H9 (cell line): Measurements from ENCODE around the gene KIF26B. TPM values are rescaled to one million over a fixed set of nuclear protein-coding genes. Genes with fewer than 3 reads are reported as not detected.

Source experiments
- DNase-seq: peaks from one replicate; pipeline ENCODE4 v3.0.0-alpha.2; 2017
- H2AFZ ChIP-seq: one replicate; pipeline ENCODE4 v1.6.1; 2013; ENCODE audit warnings: mild to moderate bottlenecking, low read length, control low read depth, moderate library complexity
- H2AK5ac ChIP-seq: 2 replicates; pipeline ENCODE4 v1.6.1; 2013; ENCODE audit warnings: low read length, control low read depth, mixed read lengths; ENCODE audit not compliant: insufficient read length
- H2BK120ac ChIP-seq: one replicate; pipeline ENCODE4 v1.6.1; 2013; ENCODE audit warnings: low read depth, mild to moderate bottlenecking, low read length, control low read depth, inconsistent platforms; ENCODE audit not compliant: poor library complexity, severe bottlenecking
- H2BK12ac ChIP-seq: 2 replicates; pipeline ENCODE4 v1.6.1; 2013; ENCODE audit warnings: low read length, control low read depth, mixed read lengths, low read depth; ENCODE audit not compliant: insufficient read length
- H2BK15ac ChIP-seq: 2 replicates; pipeline ENCODE4 v1.6.1; 2013; ENCODE audit warnings: low read depth, low read length, control low read depth
- H2BK20ac ChIP-seq: one replicate; pipeline ENCODE4 v1.6.1; 2013; ENCODE audit warnings: low read depth, mild to moderate bottlenecking, low read length, control low read depth, inconsistent platforms; ENCODE audit not compliant: poor library complexity, severe bottlenecking
- H2BK5ac ChIP-seq: 2 replicates; pipeline ENCODE4 v1.6.1; 2013; ENCODE audit warnings: low read length, control low read depth, mixed read lengths; ENCODE audit not compliant: insufficient read length
- H3K14ac ChIP-seq: 2 replicates; pipeline ENCODE4 v1.6.1; 2013; ENCODE audit warnings: low read length, control low read depth; ENCODE audit not compliant: insufficient read depth
- H3K18ac ChIP-seq: 2 replicates; pipeline ENCODE4 v1.6.1; 2013; ENCODE audit warnings: low read depth, mild to moderate bottlenecking, mixed read lengths, low read length, control low read depth; ENCODE audit not compliant: insufficient read length
- H3K23ac ChIP-seq: 2 replicates; pipeline ENCODE4 v1.6.1; 2013; ENCODE audit warnings: low read length, control low read depth, mixed read lengths, low read depth; ENCODE audit not compliant: insufficient read length
- H3K23me2 ChIP-seq: 2 replicates; pipeline ENCODE4 v1.6.1; 2013; ENCODE audit warnings: low read depth, mild to moderate bottlenecking, mixed read lengths, low read length, control low read depth; ENCODE audit not compliant: insufficient read length, poor library complexity, severe bottlenecking
- H3K27ac ChIP-seq: 2 replicates; pipeline ENCODE4 v1.5.1; 2013; ENCODE audit warnings: low read length, control low read depth, mixed read lengths, low read depth; ENCODE audit not compliant: insufficient read length
- H3K27me3 ChIP-seq: 2 replicates; pipeline ENCODE4 v1.6.1; 2013; ENCODE audit warnings: low read length, control low read depth, inconsistent platforms; ENCODE audit not compliant: insufficient read depth
- H3K4ac ChIP-seq: 2 replicates; pipeline ENCODE4 v1.6.1; 2013; ENCODE audit warnings: low read depth, mild to moderate bottlenecking, control low read depth, inconsistent platforms, low read length, moderate library complexity
- H3K4me1 ChIP-seq: 2 replicates; pipeline ENCODE4 v1.6.1; 2013; ENCODE audit warnings: low read length, control low read depth, inconsistent platforms; ENCODE audit not compliant: insufficient read depth
- H3K4me2 ChIP-seq: 2 replicates; pipeline ENCODE4 v1.6.1; 2013; ENCODE audit warnings: low read length, control low read depth, mixed read lengths; ENCODE audit not compliant: insufficient read length, insufficient read depth
- H3K56ac ChIP-seq: 2 replicates; pipeline ENCODE4 v1.6.1; 2013; ENCODE audit warnings: low read depth, mild to moderate bottlenecking, mixed read lengths, low read length, control low read depth; ENCODE audit not compliant: insufficient read length
- H3K79me1 ChIP-seq: 2 replicates; pipeline ENCODE4 v1.6.1; 2013; ENCODE audit warnings: low read depth, mild to moderate bottlenecking, moderate library complexity, low read length, control low read depth, inconsistent platforms; ENCODE audit not compliant: insufficient read depth, poor library complexity, severe bottlenecking
- H3K79me2 ChIP-seq: 2 replicates; pipeline ENCODE4 v1.6.1; 2013; ENCODE audit warnings: low read length, control low read depth, inconsistent platforms; ENCODE audit not compliant: insufficient read depth
- H3K9ac ChIP-seq: 2 replicates; pipeline ENCODE4 v1.6.1; 2013; ENCODE audit warnings: low read length, control low read depth, mixed read lengths; ENCODE audit not compliant: insufficient read length; ENCODE audit errors: extremely low read depth
- H3K9me3 ChIP-seq: one replicate; pipeline ENCODE4 v1.6.1; 2013; ENCODE audit warnings: low read depth, low read length, inconsistent platforms; ENCODE audit not compliant: control insufficient read depth
- H3T11ph ChIP-seq: one replicate; pipeline ENCODE4 v1.6.1; 2013; ENCODE audit warnings: mild to moderate bottlenecking, low read length, control low read depth, inconsistent platforms
- H4K20me1 ChIP-seq: one replicate; pipeline ENCODE4 v1.6.1; 2013; ENCODE audit not compliant: control insufficient read depth, insufficient read length, insufficient read depth
- H4K5ac ChIP-seq: 2 replicates; pipeline ENCODE4 v1.6.1; 2013; ENCODE audit warnings: low read depth, mild to moderate bottlenecking, mixed read lengths, low read length, control low read depth; ENCODE audit not compliant: insufficient read length
- H4K8ac ChIP-seq: replicated peaks from 2 replicates; pipeline ENCODE4 v1.6.1; 2013; ENCODE audit warnings: low read length, control low read depth, mixed read lengths, low read depth; ENCODE audit not compliant: insufficient read length
- H4K91ac ChIP-seq: 2 replicates; pipeline ENCODE4 v1.6.1; 2013; ENCODE audit warnings: low read depth, mild to moderate bottlenecking, moderate library complexity, mixed read lengths, low read length, control low read depth; ENCODE audit not compliant: insufficient read length
- H3K27ac Mint-ChIP-seq, 3 experiments: 2 replicates in 2 of 3; 3 replicates in 1 of 3; pipeline ENCODE4 v1.8.0; 2020 to 2021; ENCODE audit warnings: mixed read lengths in 3 of 3, mild to moderate bottlenecking in 1 of 3, moderate library complexity in 1 of 3
- H3K27me3 Mint-ChIP-seq: 2 replicates; pipeline ENCODE4 v1.8.0; 2021; ENCODE audit warnings: low read depth, mild to moderate bottlenecking, moderate library complexity, mixed read lengths
- H3K36me3 Mint-ChIP-seq, 3 experiments: 2 replicates in 2 of 3; 3 replicates in 1 of 3; pipeline ENCODE4 v1.8.0; 2020 to 2021; ENCODE audit warnings: low read depth in 3 of 3, mixed read lengths in 3 of 3; ENCODE audit not compliant: insufficient read depth in 1 of 3
- H3K4me1 Mint-ChIP-seq, 2 experiments: 2 replicates each; pipeline ENCODE4 v1.8.0; 2020; ENCODE audit warnings: mixed read lengths in 2 of 2
- H3K4me3 Mint-ChIP-seq, 2 experiments: 2 replicates in 1 of 2; 3 replicates in 1 of 2; pipeline ENCODE4 v1.8.0; 2020 to 2021; ENCODE audit warnings: mild to moderate bottlenecking in 2 of 2, mixed read lengths in 2 of 2, moderate library complexity in 1 of 2
- H3K9me3 Mint-ChIP-seq, 2 experiments: 2 replicates in 1 of 2; 3 replicates in 1 of 2; pipeline ENCODE4 v1.8.0; 2020; ENCODE audit warnings: mild to moderate bottlenecking in 2 of 2, mixed read lengths in 2 of 2, moderate library complexity in 1 of 2
- CTCF ChIP-seq: fragments of 200-600 bp; sonication (generic); conservative IDR thresholded peaks from 3 replicates; pipeline ENCODE4 v1.8.0; 2021; ENCODE audit warnings: antibody characterized with exemption, mild to moderate bottlenecking
- WGBS: extraction: QIAGEN DNeasy Blood & Tissue Kit; methylation state at CpG from one replicate; pipeline ENCODE4 v1.1.7; 2013; ENCODE audit warnings: missing lambda C conversion rate, low lambda C conversion rate, mixed read lengths; ENCODE audit not compliant: insufficient read length; ENCODE audit errors: extremely low coverage; 5-methylcytosine and 5-hydroxymethylcytosine counted together
- total RNA-seq: library from RNA; stranded (reverse); gene quantifications from 2 replicates; pipeline ENCODE4 v1.2.1, GENCODE V29; 2021

Gene KIF26B
- total RNA-seq, 1 experiment from 2014 or later = 0.13 TPM

GRCh38 chr1:245436407-245436806 lies 281.6 kb downstream of the KIF26B start:
- no peaks in the 10 kb centered on the region for H3K27me3 ChIP-seq
- no peak overlapping the region for H3K18ac ChIP-seq
- DNase-seq = no peak
- no peak overlapping the region for H2AFZ ChIP-seq
- H3K4me1 ChIP-seq = no peaks in the 10 kb centered on the region
- H4K20me1 ChIP-seq = no peaks in the 10 kb centered on the region
- H3K9me3 ChIP-seq = no peaks in the 10 kb centered on the region
- Mint-ChIP-seq H3K4me3 (no peak overlapping the region), H3K9me3 (peaks cover 0 to 2% of the 10 kb centered on the region in 2 experiments; a peak in 1 of 5 replicates), H3K4me1 (peaks cover 0 to 4% of the 10 kb centered on the region in 2 experiments; a peak in 1 of 4 replicates), H3K36me3 (no peaks in the 10 kb centered on the region), H3K27me3 (no peaks in the 10 kb centered on the region; the same call in 1 of the 2 replicates), H3K27ac (no peak overlapping the region)
- H3T11ph ChIP-seq = no peak overlapping the region
- no peak overlapping the region for H3K14ac ChIP-seq
- no peak overlapping the region for H3K56ac ChIP-seq
- no peaks in the 10 kb centered on the region for H3K23me2 ChIP-seq
- no peak overlapping the region for H2AK5ac ChIP-seq
- H4K5ac ChIP-seq = no peak overlapping the region
- H3K27ac ChIP-seq = no peak overlapping the region
- H3K9ac ChIP-seq = no peak overlapping the region
- no peak overlapping the region for H2BK20ac ChIP-seq
- no peak overlapping the region for H3K4me2 ChIP-seq
- H3K23ac ChIP-seq = no peak overlapping the region
- no peak overlapping the region for H2BK120ac ChIP-seq
- no peaks in the 10 kb centered on the region for H3K79me2 ChIP-seq
- no peak overlapping the region for H3K4ac ChIP-seq
- no peak overlapping the region for H4K91ac ChIP-seq
- TF ChIP-seq CTCF = no peak
- no peak overlapping the region for H2BK12ac ChIP-seq
- no peak overlapping the region for H4K8ac ChIP-seq
- H2BK15ac ChIP-seq = no peak overlapping the region
- no peaks in the 10 kb centered on the region for H3K79me1 ChIP-seq
- no peak overlapping the region for H2BK5ac ChIP-seq
- WGBS = no CpG with 5 or more reads among the region's 4 CpGs
